NT2/D1 (cell line): ENCODE data around the gene CASK.

Experiments
- DNase-seq: peaks from one replicate; pipeline ENCODE4 v3.0.0-alpha.2; 2011; ENCODE audit warnings: low read depth, low spot score
- H3K27me3 ChIP-seq: 2 replicates; pipeline ENCODE4 v1.6.0; 2011; ENCODE audit warnings: mild to moderate bottlenecking; ENCODE audit not compliant: insufficient read length, insufficient read depth
- H3K36me3 ChIP-seq: 2 replicates; pipeline ENCODE4 v1.6.1; 2011; ENCODE audit warnings: mild to moderate bottlenecking, low read length, mixed read lengths; ENCODE audit not compliant: insufficient read depth, insufficient read length
- H3K4me1 ChIP-seq: 2 replicates; pipeline ENCODE4 v1.5.1; 2011; ENCODE audit not compliant: insufficient read depth, insufficient read length
- H3K4me3 ChIP-seq: 2 replicates; pipeline ENCODE4 v1.5.1; 2011; ENCODE audit warnings: low read depth; ENCODE audit not compliant: insufficient read length
- H3K9ac ChIP-seq: 2 replicates; pipeline ENCODE4 v1.6.0; 2011; ENCODE audit warnings: low read depth; ENCODE audit not compliant: insufficient read length
- H3K9me3 ChIP-seq: 2 replicates; pipeline ENCODE4 v1.5.1; 2011; ENCODE audit warnings: mild to moderate bottlenecking, low read length; ENCODE audit not compliant: insufficient read depth
- SUZ12 ChIP-seq: IDR thresholded peaks from 2 replicates; pipeline ENCODE4 v1.6.1; 2011; ENCODE audit not compliant: insufficient read length, insufficient read depth; ENCODE audit errors: extremely low read depth
- YY1 ChIP-seq: IDR thresholded peaks from 2 replicates; pipeline ENCODE4 v1.6.1; 2011; ENCODE audit not compliant: insufficient read length, insufficient read depth
- ZNF274 ChIP-seq: IDR thresholded peaks from 2 replicates; pipeline ENCODE4 v1.6.1; 2011; ENCODE audit warnings: mild to moderate bottlenecking, low read depth, low read length

Gene CASK

DNA sequence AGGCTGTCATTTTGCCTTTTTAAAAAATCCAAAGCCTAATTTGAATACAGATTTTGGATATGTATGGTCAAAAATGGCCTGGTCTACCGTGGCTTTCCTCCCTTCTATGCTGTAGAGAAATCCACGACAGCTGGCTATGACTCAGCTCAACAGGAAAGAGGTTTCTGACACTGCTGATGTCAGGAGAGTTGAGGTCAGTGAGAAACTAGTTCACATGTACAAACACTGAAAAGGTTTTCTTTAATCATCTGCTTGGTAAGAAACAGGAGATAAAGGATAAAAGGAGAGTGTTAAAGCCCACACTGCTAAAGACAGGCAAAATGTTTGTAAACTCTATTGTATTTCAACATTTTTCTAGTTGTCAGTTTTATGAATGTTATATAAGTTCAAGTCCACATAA lies 362.3 kb downstream of the CASK start:
- DNase-seq: no peak
- no peak overlapping the region for H3K4me3 ChIP-seq
- no peaks in the 10 kb centered on the region for H3K27me3 ChIP-seq
- H3K9me3 ChIP-seq: no peaks in the 10 kb centered on the region
- no peak overlapping the region for H3K9ac ChIP-seq
- no peak for TF ChIP-seq ZNF274
- no peak for TF ChIP-seq SUZ12
- TF ChIP-seq YY1: no peak
- H3K4me1 ChIP-seq: no peaks in the 10 kb centered on the region
- H3K36me3 ChIP-seq: no peaks in the 10 kb centered on the region

DNA sequence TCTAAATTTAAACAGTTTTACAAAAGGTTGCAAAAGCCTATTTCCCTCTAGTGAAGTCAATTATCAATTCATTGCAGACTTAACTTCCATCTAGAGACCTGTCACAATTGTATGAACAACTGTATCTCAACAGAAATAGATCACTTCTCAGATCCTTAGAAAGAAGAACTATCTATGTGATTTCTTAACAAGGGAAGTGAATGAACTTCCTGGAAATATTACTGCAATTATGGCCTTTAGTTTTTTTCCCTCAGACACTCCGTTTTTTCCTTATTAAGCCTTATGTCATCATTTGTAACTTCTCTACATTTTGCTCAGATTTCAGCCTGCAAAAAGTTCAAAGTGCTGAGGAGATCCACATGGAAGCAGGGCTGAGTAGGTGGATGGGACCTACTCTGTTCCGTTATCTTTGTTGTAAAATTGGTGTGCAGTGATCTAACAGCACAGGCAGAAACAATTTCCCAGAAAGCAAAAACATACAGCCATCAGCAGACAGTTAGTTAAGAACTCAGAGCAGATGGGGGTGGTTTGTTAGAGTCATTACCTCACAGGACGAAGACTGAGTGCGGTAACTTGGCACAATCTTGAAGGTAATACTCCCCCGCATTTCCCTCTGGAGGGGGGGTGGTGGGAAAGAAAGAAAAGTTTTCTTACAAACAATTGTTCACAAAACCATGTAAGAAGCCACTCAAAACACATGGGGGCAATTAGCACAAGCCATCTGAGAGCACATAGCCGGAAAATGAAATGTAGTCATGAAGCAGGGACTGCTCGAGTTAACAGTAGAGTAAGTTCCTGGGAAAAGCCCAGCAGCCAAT lies 363.9 kb downstream of the CASK start:
- H3K9me3 ChIP-seq: no peaks in the 10 kb centered on the region

DNA sequence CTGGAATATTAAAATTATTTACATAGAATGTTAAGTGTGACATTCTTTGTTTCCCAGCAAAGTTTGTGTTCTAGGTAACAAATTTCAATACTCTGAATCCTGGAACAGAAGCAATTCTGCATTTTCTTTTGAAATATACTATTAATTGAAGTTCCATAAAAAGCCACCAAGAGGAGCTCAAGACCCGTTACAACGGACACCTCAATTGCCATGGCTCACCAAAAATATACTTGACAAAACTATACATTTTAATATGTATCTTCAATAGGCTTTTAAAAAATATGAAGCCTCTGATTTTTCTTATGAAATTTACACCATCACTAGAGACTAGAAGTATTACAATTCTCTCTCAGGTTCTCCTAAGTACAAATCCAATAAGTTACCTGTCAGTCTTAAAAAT lies 364.8 kb downstream of the CASK start:
- H3K27me3 ChIP-seq: no peaks in the 10 kb centered on the region
- no peaks in the 10 kb centered on the region for H3K9me3 ChIP-seq
- TF ChIP-seq YY1 (no peak), SUZ12 (no peak), ZNF274 (no peak)
- no peak overlapping the region for H3K9ac ChIP-seq
- no peak overlapping the region for H3K4me3 ChIP-seq
- H3K4me1 ChIP-seq: no peaks in the 10 kb centered on the region
- no peak for DNase-seq
- H3K36me3 ChIP-seq: no peaks in the 10 kb centered on the region

More for the DNA sequence above, 363.9 kb downstream of the CASK start:
- H3K9ac ChIP-seq: no peak overlapping the region
- H3K27me3 ChIP-seq: no peaks in the 10 kb centered on the region
- DNase-seq: no peak
- TF ChIP-seq SUZ12: no peak
- TF ChIP-seq YY1: no peak
- no peak for TF ChIP-seq ZNF274
- no peaks in the 10 kb centered on the region for H3K36me3 ChIP-seq
- H3K4me1 ChIP-seq: no peaks in the 10 kb centered on the region
- no peak overlapping the region for H3K4me3 ChIP-seq

GRCh38 chrX:41556958-41557357 lies 366.4 kb downstream of the CASK start:
- no peaks in the 10 kb centered on the region for H3K27me3 ChIP-seq
- H3K9ac ChIP-seq: no peak overlapping the region
- no peak overlapping the region for H3K4me3 ChIP-seq
- no peak for DNase-seq
- H3K36me3 ChIP-seq: no peaks in the 10 kb centered on the region
- H3K4me1 ChIP-seq: no peaks in the 10 kb centered on the region
- no peak for TF ChIP-seq YY1
- no peak for TF ChIP-seq ZNF274
- TF ChIP-seq SUZ12: no peak
- no peaks in the 10 kb centered on the region for H3K9me3 ChIP-seq

GRCh38 chrX:41553688-41554087 lies 369.7 kb downstream of the CASK start:
- Histone ChIP-seq H3K36me3 (no peaks in the 10 kb centered on the region), H3K27me3 (no peaks in the 10 kb centered on the region), H3K9me3 (no peaks in the 10 kb centered on the region), H3K4me1 (no peaks in the 10 kb centered on the region), H3K4me3 (no peak overlapping the region), H3K9ac (no peak overlapping the region)
- DNase-seq: no peak
- TF ChIP-seq SUZ12 (no peak), ZNF274 (no peak), YY1 (no peak)

DNA sequence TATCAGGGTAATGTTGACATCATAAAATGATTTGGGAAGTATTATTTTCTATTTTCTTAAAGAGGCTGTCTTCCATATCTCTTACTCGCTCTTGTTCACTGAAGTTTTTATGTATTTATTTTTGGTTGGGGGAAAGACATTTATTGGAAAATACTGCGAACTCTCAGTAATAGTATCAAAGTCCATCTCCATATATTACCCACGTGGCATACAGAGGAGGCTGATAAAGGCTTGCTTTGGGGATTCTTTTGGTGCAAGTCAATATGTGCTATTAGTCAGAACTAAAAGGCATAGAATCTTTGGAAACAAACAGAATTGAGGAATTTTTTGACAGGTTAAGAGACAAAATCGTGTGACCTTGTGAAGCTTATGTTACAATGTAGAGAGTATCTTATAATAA lies 374.9 kb downstream of the CASK start:
- Histone ChIP-seq H3K9ac (no peak overlapping the region), H3K36me3 (no peaks in the 10 kb centered on the region), H3K27me3 (no peaks in the 10 kb centered on the region), H3K4me3 (no peak overlapping the region), H3K9me3 (no peaks in the 10 kb centered on the region), H3K4me1 (no peaks in the 10 kb centered on the region)
- no peak for DNase-seq
- no peak for TF ChIP-seq ZNF274
- TF ChIP-seq YY1: no peak
- TF ChIP-seq SUZ12: no peak

DNA sequence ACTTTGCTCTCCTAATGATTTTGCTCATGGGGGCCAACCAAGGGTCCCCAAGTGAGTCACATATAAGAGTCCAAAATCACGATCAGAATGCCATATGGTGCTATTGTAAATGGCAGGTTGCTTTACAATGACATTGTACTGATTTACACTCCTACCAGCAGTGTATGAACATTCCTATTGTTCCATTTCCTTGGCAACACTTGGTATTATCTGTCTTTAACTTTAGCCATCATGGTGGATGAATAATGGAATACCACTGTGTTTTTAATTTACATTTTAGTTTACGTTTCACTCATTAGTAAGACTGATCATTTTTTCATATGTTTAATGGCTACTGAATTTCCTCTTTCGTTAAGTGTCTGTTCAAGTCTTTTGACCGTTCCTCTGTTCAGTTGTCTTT lies 379.7 kb downstream of the CASK start:
- Histone ChIP-seq H3K9ac (no peak overlapping the region), H3K36me3 (no peaks in the 10 kb centered on the region), H3K4me1 (no peaks in the 10 kb centered on the region), H3K4me3 (no peak overlapping the region), H3K9me3 (no peaks in the 10 kb centered on the region), H3K27me3 (no peaks in the 10 kb centered on the region)
- no peak for DNase-seq
- TF ChIP-seq SUZ12 (no peak), YY1 (no peak), ZNF274 (no peak)
